Measurements from ENCODE around the gene RAE1. TPM values are rescaled to one million over a fixed set of nuclear protein-coding genes. Genes with fewer than 3 reads are reported as not detected.

Gene RAE1
- total and polyA plus RNA-seq, 2 of the 8 experiments (the other 6 are each of a cell fraction or from before 2014, with no cell fraction given), result 35.9 to 44.9 TPM

GRCh38 chr20:57319584-57319983, 31.5 kb upstream of the RAE1 start (continued):
- TF ChIP-seq SIN3A (conservative IDR thresholded peaks at IDR 0.05 in 1 of 2, IDR thresholded peaks at IDR 0.05 in 1 of 2; ENCODE audit: low read depth in 1 of 2, low read length in 2 of 2), result no peak
- no peak for TF ChIP-seq NRF1 (IDR thresholded peaks at IDR 0.05; ENCODE audit: low read depth, low read length)
- no peak for TF ChIP-seq GABPA (IDR thresholded peaks at IDR 0.05; ENCODE audit: borderline replicate concordance, insufficient read depth, low read length)
- no peak for TF ChIP-seq SAP30 (IDR thresholded peaks at IDR 0.05; ENCODE audit: insufficient read depth, insufficient replicate concordance, low read length)
- no peak for TF ChIP-seq GTF2F1 (IDR thresholded peaks at IDR 0.05; ENCODE audit: borderline replicate concordance, low read depth, low read length)
- no peak for TF ChIP-seq ZNF274 (IDR thresholded peaks at IDR 0.05; ENCODE audit: borderline replicate concordance, extremely low read depth, low read length)

Data from H1 (cell line).